Measurements from ENCODE around the gene MAPKAP1.

MAPKAP1 gene

GRCh38 chr9:125638239-125639045, 68.6 kb downstream of the MAPKAP1 start:
- DNase-seq = no peak

DNA sequence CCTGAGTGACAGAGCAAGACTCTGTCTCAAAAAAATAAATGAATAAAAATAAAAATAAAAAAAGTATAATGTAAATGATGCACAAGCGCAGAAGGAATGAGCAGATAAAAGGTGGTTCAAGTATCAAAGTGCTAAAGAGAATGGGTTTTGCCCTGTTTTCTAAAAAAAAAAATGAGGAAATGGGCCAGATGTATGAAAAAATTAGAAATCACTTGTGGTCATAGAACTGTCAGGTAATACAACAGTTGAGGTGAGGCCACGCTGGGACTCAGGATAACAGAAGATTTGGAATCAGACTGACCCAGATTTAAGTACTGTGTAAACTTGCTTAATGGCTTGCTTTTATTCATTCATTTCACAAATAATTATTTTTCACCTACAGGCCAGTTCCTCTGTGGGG, 69.8 kb downstream of the MAPKAP1 start:
- no peak for DNase-seq

- no peak for DNase-seq
Measured at GRCh38 chr9:125635888-125636287, 71.1 kb downstream of the MAPKAP1 start.

DNA sequence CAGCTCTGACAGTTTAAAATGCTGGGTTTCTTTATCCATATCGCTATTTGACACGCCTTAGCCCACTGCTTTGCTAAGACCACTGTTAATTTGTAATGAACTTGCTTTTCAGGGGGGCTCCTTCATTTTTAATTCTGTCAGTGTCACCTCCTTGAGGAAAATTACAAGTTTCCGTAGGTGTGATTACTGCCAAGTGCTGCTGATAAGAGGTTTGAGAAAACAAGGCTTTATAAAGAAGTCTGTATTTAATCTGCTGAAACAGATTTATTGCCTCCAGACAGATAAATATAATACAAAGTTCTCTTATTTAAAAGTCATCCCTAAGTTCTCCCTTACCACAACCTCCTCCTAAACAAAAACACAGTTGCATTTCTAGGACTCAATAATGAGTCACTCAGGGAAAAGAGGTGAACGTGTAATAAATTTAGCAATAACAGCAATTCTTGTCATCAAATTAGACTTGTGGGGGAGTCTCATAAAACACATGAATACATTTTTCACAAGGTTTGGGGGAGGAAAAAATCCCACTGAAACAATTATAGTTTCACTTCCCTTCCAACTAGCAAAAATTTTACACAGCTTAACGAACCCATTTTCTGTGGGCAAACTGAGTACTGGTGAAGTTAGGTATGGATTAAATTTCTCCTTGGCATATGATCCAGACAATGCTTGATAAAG, 72.8 kb downstream of the MAPKAP1 start:
- DNase-seq = no peak

DNA sequence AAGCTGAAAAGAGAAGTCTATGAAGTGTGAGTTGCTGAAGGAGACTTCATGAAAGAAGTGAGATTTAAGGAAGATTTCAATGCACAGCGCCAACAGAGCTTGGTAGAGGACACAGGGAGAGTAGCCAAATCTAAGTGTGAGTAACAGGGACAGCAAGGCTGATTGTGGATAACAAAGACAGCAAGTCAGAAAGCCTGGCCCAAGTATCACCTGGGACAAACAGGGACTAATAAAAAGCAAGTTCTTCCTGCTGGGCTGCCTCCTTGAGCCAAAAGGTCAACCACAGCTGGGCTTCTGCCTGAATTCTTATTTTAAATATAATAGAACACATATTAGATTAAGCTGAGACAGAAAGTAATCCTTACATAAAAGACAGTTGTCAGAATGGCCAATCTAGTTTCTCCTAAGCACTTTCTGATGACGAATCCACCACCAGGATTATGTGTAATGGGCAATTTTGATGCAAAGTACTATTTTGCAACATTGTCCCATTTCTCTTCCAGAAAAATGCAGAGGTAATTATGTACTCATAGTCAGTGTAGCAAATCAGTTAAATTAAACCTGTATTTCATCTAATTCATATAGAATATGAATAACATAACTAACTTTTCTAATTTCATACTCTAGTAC, 73.8 kb downstream of the MAPKAP1 start:
- no peak for DNase-seq

GRCh38 chr9:125632321-125633115, 74.5 kb downstream of the MAPKAP1 start:
- DNase-seq = no peak

- no peak for DNase-seq
Measured at GRCh38 chr9:125631391-125632085, 75.5 kb downstream of the MAPKAP1 start.

DNA sequence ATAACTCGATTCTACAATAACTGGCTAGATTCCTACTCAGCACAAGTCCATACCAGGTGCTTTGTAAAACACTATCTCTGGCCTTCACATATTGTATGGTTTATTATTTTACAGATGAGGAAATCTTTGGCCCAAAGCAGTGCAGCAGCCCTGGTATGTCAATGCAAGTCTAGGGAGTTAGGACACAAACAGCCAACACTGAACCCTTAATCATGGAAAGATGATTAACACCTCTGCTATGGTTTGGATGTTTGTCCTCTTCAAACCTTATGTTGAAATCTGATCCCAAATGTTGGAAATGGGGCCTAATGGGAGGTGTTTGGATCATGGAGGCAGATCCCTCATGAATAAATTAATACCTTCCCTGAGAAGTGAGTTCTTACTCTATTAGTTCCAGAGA, 76.6 kb downstream of the MAPKAP1 start:
- no peak for DNase-seq

- DNase-seq = no peak
Measured at GRCh38 chr9:125629446-125629845, 77.6 kb downstream of the MAPKAP1 start.

GRCh38 chr9:125626187-125626586, 80.8 kb downstream of the MAPKAP1 start:
- no peak for DNase-seq

- no peak for DNase-seq
Measured at GRCh38 chr9:125621170-125621569, 85.8 kb downstream of the MAPKAP1 start.

DNA sequence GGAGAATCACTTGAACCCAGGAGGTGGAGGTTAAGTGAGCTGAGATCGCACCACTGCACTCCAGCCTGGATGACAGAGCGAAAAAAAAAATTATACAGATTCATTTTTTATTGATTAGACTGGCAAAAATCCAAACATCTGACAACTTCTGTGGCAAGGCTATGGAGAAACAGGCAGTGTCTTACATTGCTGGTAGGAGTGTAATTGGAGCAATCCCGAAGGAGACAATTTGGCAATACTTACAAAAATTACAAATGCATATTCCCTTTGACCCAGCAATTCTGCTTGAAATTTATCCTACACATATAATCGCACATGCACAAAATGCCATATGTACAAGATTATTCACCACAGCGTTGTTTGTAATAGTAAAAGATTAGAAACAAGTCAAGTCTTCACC, 86.8 kb downstream of the MAPKAP1 start:
- no peak for DNase-seq

DNA sequence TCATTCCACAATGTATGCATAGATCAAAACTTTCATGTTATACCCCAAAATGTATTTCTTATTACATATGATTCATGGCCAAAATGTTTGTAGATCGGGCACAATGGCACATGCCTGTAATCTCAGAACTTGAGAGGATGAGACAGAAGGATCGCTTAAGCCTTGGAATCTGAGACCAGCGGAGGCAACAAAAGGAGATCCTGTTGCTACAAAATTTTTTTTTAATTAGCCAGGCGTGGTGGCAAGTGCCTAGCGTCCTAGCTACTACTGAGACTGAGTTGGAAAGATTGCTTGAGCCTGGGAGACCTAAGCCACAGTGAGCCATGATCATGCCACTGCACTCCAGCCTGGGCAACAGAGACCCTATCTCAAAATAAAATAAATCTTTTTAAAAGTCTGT, 89.9 kb downstream of the MAPKAP1 start:
- DNase-seq = no peak

DNA sequence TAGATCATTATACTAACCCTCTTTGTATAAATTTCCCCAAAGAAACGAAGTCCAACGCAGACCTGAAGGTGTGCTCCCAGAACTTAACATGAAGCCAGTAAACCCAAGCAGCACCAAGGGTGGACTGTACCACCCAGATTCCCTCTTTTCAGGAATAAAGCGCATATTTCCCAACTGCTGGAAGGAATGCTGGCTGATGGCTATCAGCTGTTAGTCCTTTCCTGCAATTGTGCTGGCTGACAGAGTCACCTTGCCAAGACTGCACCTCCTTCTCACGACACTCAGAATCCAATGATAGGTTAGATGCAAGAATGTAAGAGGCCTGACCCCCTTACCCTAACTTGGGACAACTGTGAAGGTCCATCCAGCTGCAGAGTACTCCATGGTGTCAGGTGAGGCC, 93.9 kb downstream of the MAPKAP1 start:
- no peak for DNase-seq

DNA sequence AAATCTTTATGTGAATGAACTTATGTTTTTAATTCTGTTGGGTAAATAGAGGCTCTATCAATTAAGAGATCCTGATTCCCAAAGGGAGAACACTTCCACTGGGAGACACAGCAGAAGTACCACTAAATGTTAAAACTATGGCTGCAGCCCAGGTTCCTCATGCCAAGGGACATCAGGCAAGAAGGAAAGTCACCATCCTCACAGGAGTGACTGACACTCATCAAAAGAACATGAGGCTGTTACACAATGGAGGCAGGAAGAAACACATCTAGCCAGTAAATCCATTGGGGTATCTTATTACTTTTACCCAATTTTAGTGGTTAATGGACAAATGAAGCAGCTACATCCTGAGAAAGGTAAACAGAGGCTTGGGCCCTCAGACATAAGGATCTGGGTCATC, 94.4 kb downstream of the MAPKAP1 start:
- no peak for DNase-seq

DNA sequence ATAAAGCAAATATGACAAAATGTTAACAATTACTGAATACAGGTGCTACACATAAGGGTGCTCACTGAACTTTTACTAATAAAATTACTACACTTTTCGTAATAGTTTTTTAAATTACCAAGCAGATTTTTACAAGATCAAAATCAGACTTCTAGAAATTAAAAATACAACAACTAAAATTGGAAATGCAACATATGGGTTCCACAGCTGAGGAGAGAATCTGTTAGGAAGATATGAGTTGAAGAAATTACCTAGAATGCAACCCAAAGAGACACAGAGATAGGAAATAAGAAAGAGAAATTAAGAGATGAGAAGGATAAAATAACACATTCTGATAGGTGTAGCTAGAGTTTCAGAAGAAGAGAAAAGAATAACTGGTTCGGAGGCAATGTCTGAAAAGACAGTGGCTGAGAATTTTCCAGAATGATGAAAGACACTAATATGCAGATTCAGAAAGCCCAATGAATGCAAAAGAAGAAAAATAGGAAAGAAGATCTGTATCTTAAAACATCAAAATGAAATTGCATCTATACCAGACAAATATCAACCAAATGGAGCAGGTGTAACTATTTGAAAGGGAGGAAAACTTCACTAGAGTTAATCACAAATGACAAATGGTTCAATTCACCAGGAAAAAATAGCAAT, 95.8 kb downstream of the MAPKAP1 start:
- DNase-seq = no peak

- no peak for DNase-seq
Measured at GRCh38 chr9:125609744-125610143, 97.3 kb downstream of the MAPKAP1 start.

GRCh38 chr9:125608489-125609224, 98.4 kb downstream of the MAPKAP1 start:
- DNase-seq = no peak

DNA sequence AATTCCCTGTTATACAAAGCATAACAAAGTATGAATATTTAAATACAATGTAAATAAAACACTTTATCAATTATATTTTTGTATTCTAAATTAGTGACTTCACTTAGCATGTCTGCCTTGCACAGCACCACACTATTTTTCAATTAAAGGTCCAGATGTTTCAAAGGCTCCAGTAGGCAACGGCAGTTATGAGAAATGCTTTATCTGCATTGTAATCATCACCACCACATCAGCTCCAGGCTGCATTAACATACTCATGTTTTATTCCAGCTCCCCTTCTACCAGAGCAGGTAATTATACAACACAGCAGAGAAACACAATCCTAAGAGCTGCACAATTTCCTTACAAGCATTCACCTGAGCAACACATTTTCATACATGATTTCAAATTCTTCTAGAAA, 102.8 kb downstream of the MAPKAP1 start:
- DNase-seq = no peak

DNA sequence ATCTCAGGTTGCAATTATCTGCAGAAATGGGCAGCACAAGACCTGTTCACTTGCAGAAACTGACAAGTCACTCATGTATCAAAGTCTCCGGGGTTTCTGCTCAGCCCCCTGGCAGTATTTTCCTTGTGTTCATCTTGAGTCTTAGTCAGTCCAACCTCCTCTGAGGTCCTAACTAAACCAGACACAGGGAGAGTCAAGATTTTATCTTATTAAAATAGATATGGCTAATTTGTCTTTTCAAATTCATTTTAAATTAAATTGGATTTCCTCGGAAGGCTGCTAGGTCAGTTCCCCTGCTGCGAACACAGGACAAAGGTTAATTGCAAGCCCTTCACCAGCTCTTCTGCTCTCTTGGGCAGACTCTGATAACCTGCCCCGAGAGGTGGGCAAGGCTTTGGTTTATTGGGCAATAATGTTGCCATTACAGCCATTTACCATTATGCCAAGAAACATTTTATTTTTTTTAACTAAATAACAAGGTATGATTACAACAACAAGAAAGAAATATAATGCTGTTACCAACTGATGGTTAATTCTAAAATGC, 103.5 kb downstream of the MAPKAP1 start:
- no peak for DNase-seq

DNA sequence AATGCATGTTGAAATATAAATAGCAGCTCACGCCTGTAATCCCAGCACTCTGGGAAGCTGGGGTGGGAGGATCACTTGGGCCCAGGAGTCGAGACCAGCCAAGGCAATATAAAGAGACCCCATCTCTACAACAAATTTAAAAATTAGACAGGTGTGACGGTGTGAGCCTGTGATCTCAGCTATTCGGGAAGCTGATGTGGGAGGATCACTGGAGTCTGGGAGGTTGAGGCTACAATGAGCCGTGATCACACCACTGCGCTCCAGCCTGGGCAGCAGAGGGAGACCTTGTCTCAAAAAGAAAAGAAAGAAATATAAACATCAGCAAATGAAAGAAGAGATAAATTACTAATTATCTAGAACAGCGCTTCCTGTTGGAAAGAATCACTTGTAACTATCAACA, 105.0 kb downstream of the MAPKAP1 start:
- DNase-seq = no peak
